Upper lobe of left lung (tissue), 4 donors: ENCODE measurements around the gene HSP90AA1.

ENCODE experiments used
- POLR2A ChIP-seq, 4 donors: fragments of 450-650 bp; IDR thresholded peaks; one replicate each; pipeline ENCODE4 v1.5.1; 2016 to 2017; ENCODE audit warnings: antibody characterized with exemption in 4 of 4, mild to moderate bottlenecking in 2 of 4
- TF ChIP-seq, protein P1 (sequence below), 6 experiments: fragments of 450-650 bp in 4 of 6; fragments of 200-600 bp in 2 of 6; sonication (generic) in 2 of 6; IDR thresholded peaks; one replicate each; pipeline ENCODE4 v1.5.1; 2016 to 2019; ENCODE audit warnings: antibody characterized with exemption in 6 of 6

GRCh38 chr14:102037686-102038085, 49.2 kb downstream of the HSP90AA1 start:
- TF ChIP-seq POLR2A (IDR thresholded peaks at IDR 0.05) = no peak
- TF ChIP-seq, protein P1, sequence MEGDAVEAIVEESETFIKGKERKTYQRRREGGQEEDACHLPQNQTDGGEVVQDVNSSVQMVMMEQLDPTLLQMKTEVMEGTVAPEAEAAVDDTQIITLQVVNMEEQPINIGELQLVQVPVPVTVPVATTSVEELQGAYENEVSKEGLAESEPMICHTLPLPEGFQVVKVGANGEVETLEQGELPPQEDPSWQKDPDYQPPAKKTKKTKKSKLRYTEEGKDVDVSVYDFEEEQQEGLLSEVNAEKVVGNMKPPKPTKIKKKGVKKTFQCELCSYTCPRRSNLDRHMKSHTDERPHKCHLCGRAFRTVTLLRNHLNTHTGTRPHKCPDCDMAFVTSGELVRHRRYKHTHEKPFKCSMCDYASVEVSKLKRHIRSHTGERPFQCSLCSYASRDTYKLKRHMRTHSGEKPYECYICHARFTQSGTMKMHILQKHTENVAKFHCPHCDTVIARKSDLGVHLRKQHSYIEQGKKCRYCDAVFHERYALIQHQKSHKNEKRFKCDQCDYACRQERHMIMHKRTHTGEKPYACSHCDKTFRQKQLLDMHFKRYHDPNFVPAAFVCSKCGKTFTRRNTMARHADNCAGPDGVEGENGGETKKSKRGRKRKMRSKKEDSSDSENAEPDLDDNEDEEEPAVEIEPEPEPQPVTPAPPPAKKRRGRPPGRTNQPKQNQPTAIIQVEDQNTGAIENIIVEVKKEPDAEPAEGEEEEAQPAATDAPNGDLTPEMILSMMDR (IDR thresholded peaks at IDR 0.05) = no peak
